SK-N-SH (cell line): ENCODE results near the gene GTF3A. TPM values are rescaled to one million over a fixed set of nuclear protein-coding genes. Genes with fewer than 3 reads are reported as not detected.

Experiments
- CTCF ChIA-PET: fragments of 300-600, 350-600 bp; formaldehyde crosslinking; extraction: SDS; loops from one replicate; lab custom pipeline; 2021; lab: Yijun Ruan, JAX
- POLR2A ChIA-PET: fragments of 350-600 bp; sonication (Branson Sonifier 250); formaldehyde crosslinking; extraction: SDS; loops from one replicate; lab custom pipeline; 2020; ENCODE audit warnings: antibody characterized with exemption, inconsistent platforms; lab: Yijun Ruan, JAX
- DNase-seq: peaks from one replicate; pipeline ENCODE4 v3.0.0; 2012
- H2AFZ ChIP-seq: fragments of 200-600 bp; sonication (generic); 2 replicates; pipeline ENCODE4 v1.8.1; 2016; ENCODE audit warnings: antibody characterized with exemption, mild to moderate bottlenecking, low read depth
- H3F3A ChIP-seq: fragments of 200-600 bp; sonication (generic); replicated peaks from 2 replicates; pipeline ENCODE3; 2016; ENCODE audit warnings: antibody characterized with exemption, mild to moderate bottlenecking; ENCODE audit not compliant: insufficient read depth
- H3K27ac ChIP-seq, 2 experiments: fragments of 200-500 bp in 1 of 2; fragments of 200-600 bp in 1 of 2; sonication (Bioruptor generic) in 1 of 2; sonication (generic), shearing (Covaris generic) in 1 of 2; 2 replicates each; pipeline versions ENCODE4 v1.5.1 to v1.6.1; 2014 to 2016; ENCODE audit warnings: low read depth in 2 of 2, inconsistent platforms in 1 of 2, low read length in 1 of 2, mild to moderate bottlenecking in 1 of 2, mixed read lengths in 1 of 2
- H3K27me3 ChIP-seq: fragments of 200-600 bp; sonication (generic), shearing (Covaris generic); 2 replicates; pipeline ENCODE4 v1.6.1; 2016; ENCODE audit warnings: mixed run types; ENCODE audit not compliant: insufficient read depth
- H3K36me3 ChIP-seq, 2 experiments: fragments of 200-500 bp in 1 of 2; fragments of 200-600 bp in 1 of 2; sonication (Bioruptor generic) in 1 of 2; sonication (generic) in 1 of 2; replicated peaks in 1 of 2; 2 replicates each; pipeline versions ENCODE3 to v1.5.1; 2014 to 2016; ENCODE audit warnings: low read length in 1 of 2, mild to moderate bottlenecking in 1 of 2; ENCODE audit not compliant: insufficient read depth in 2 of 2, control insufficient read depth in 1 of 2
- H3K4me1 ChIP-seq, 2 experiments: fragments of 200-500 bp in 1 of 2; fragments of 200-600 bp in 1 of 2; sonication (Bioruptor generic) in 1 of 2; sonication (generic), shearing (Covaris generic) in 1 of 2; 2 replicates each; pipeline versions ENCODE4 v1.5.1 to v1.6.1; 2014 to 2016; ENCODE audit warnings: low read depth in 1 of 2, low read length in 1 of 2, mixed run types in 1 of 2; ENCODE audit not compliant: insufficient read depth in 2 of 2, control insufficient read depth in 1 of 2
- H3K4me2 ChIP-seq: fragments of 200-600 bp; sonication (generic), shearing (Covaris generic); 2 replicates; pipeline ENCODE4 v1.6.1; 2017; ENCODE audit warnings: mixed run types
- H3K4me3 ChIP-seq, 2 experiments: fragments of 200-500 bp in 1 of 2; fragments of 200-600 bp in 1 of 2; sonication (Bioruptor generic) in 1 of 2; sonication (generic), shearing (Covaris generic) in 1 of 2; 2 replicates each; pipeline versions ENCODE4 v1.5.1 to v1.8.1; 2014 to 2016; ENCODE audit warnings: low read depth in 2 of 2, inconsistent platforms in 1 of 2, low read length in 1 of 2, mild to moderate bottlenecking in 1 of 2, mixed read lengths in 1 of 2, moderate library complexity in 1 of 2
- H3K79me2 ChIP-seq: fragments of 200-600 bp; sonication (generic); 2 replicates; pipeline ENCODE4 v1.8.1; 2017; ENCODE audit warnings: mild to moderate bottlenecking; ENCODE audit not compliant: insufficient read depth
- H3K9ac ChIP-seq: fragments of 200-600 bp; sonication (generic); 2 replicates; pipeline ENCODE4 v1.6.1; 2017; ENCODE audit warnings: mixed run types
- H3K9me2 ChIP-seq: fragments of 200-600 bp; sonication (generic); 2 replicates; pipeline ENCODE4 v1.6.1; 2017; ENCODE audit warnings: mixed run types
- H3K9me3 ChIP-seq: fragments of 200-600 bp; sonication (generic); 2 replicates; pipeline ENCODE4 v1.6.1; 2017; ENCODE audit warnings: mixed run types, mild to moderate bottlenecking, moderate library complexity
- H4K20me1 ChIP-seq: fragments of 200-600 bp; sonication (generic); 2 replicates; pipeline ENCODE4 v1.6.1; 2017; ENCODE audit warnings: mild to moderate bottlenecking, mixed run types; ENCODE audit not compliant: insufficient read depth
- CTCF ChIP-seq: fragments of 200-600 bp; sonication (generic); IDR thresholded peaks from 2 replicates; pipeline ENCODE4 v1.6.1; 2017; ENCODE audit warnings: antibody characterized with exemption, mild to moderate bottlenecking, moderate library complexity
- EZH2phosphoT487 ChIP-seq: fragments of 200-600 bp; sonication (generic); IDR thresholded peaks from 2 replicates; pipeline ENCODE4 v1.6.1; 2017; ENCODE audit warnings: low read depth, mixed run types, mild to moderate bottlenecking, antibody characterized with exemption, moderate library complexity, borderline replicate concordance
- FOXJ3 ChIP-seq: sonication (generic); formaldehyde crosslinking; IDR thresholded peaks from 2 replicates; pipeline ENCODE4 v1.5.1; 2020; ENCODE audit warnings: mild to moderate bottlenecking, missing genetic modification reagents
- GABPA ChIP-seq: IDR thresholded peaks from 2 replicates; pipeline ENCODE4 v1.4.0; 2012; ENCODE audit warnings: low read depth, mild to moderate bottlenecking
- GATA2 ChIP-seq: sonication (generic); formaldehyde crosslinking; IDR thresholded peaks from 2 replicates; pipeline ENCODE4 v1.5.0; 2020; ENCODE audit warnings: mild to moderate bottlenecking, missing genetic modification reagents
- JUND ChIP-seq: IDR thresholded peaks from 2 replicates; pipeline ENCODE4 v1.4.0; 2012
- NFIC ChIP-seq: IDR thresholded peaks from 2 replicates; pipeline ENCODE4 v1.4.0; 2012; ENCODE audit warnings: borderline replicate concordance
- POLR2AphosphoS5 ChIP-seq: IDR thresholded peaks from 2 replicates; pipeline ENCODE4 v1.6.1; 2012; ENCODE audit warnings: low read depth, low read length
- RAD21 ChIP-seq: IDR thresholded peaks from 2 replicates; pipeline ENCODE4 v1.6.1; 2012; ENCODE audit warnings: mild to moderate bottlenecking, low read length
- RCOR1 ChIP-seq: fragments of 150-350 bp; IDR thresholded peaks from 2 replicates; pipeline ENCODE4 v1.6.1; 2017; ENCODE audit warnings: antibody characterized with exemption, low read length
- RFX5 ChIP-seq: IDR thresholded peaks from 2 replicates; pipeline ENCODE4 v1.6.1; 2012; ENCODE audit warnings: mild to moderate bottlenecking, improper control_type of control experiment, low read length
- RXRA ChIP-seq: IDR thresholded peaks from 2 replicates; pipeline ENCODE4 v1.4.0; 2012; ENCODE audit warnings: low read depth, mild to moderate bottlenecking, borderline replicate concordance
- SIN3A ChIP-seq: IDR thresholded peaks from 2 replicates; pipeline ENCODE4 v1.6.1; 2012; ENCODE audit warnings: low read depth, mild to moderate bottlenecking, low read length, moderate library complexity, borderline replicate concordance
- TAF1 ChIP-seq: IDR thresholded peaks from 2 replicates; pipeline ENCODE4 v1.6.1; 2012; ENCODE audit warnings: low read depth, mild to moderate bottlenecking, low read length, moderate library complexity, borderline replicate concordance
- USF1 ChIP-seq: IDR thresholded peaks from 2 replicates; pipeline ENCODE4 v1.4.0; 2012; ENCODE audit warnings: low read depth, borderline replicate concordance
- WGBS: methylation state at CpG from one replicate; pipeline ENCODE4 v1.1.6; 2017; ENCODE audit warnings: low lambda C conversion rate; 5-methylcytosine and 5-hydroxymethylcytosine counted together
- polyA plus RNA-seq, 3 experiments: library from polyadenylated mRNA; depleted of rRNA; stranded (reverse); fragments of >200 nt; gene quantifications; 2 replicates each; pipeline ENCODE4 v1.2.3, GENCODE V29; 2012
- TF ChIP-seq, protein P1 (sequence below): IDR thresholded peaks from 2 replicates; pipeline ENCODE4 v1.4.0; 2012; ENCODE audit warnings: low read depth

The GTF3A gene
- polyA plus RNA-seq, 1 of the 3 experiments (the other 2 are of a cell fraction), result 75.4 TPM

- TF ChIP-seq FOXJ3 (CRISPR knock-in tag), result no peak
- no peak for TF ChIP-seq RFX5
- TF ChIP-seq CTCF, result no peak
- TF ChIP-seq RXRA, result no peak
- TF ChIP-seq, protein P1, sequence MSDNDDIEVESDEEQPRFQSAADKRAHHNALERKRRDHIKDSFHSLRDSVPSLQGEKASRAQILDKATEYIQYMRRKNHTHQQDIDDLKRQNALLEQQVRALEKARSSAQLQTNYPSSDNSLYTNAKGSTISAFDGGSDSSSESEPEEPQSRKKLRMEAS, result no peak
- TF ChIP-seq TAF1, result no peak
- TF ChIP-seq JUND, result no peak
- no peak for TF ChIP-seq EZH2phosphoT487
- no peak for TF ChIP-seq POLR2AphosphoS5
- TF ChIP-seq SIN3A, result no peak
- TF ChIP-seq, all 33 proteins: peak for 0
Observed at GRCh38 chr13:27384285-27384684, 40.1 kb upstream of the GTF3A start (continued).

DNA sequence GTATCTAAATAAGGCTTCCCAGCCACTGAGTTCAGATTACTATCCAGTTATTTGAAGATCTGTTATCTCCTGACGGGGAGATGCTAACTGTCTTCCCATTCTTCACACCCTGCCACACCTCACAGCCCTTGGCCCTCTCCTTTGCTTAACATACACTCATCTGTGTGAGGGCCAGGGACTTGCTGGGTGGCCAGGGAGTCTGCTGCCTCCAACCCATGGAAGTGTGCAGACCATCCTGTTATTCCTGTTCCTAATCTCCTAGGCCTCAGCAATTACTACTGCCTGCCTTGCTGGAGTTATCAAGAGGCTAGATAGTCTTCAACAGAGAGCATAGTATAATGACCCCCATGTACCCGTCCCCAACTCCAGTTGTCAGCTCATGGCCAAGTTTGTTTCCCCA lies 36.2 kb upstream of the GTF3A start:
- CTCF ChIA-PET, result interaction anchor here (0.7 to 2.3 kb wide), 3 partner anchors 13 to 29 kb away, joined by 3 to 10 read pairs (median 5); no protein-coding TSS in a partner anchor
- no peak overlapping the region for H3K4me3 ChIP-seq

More for the DNA sequence above, 36.2 kb upstream of the GTF3A start:
- Histone ChIP-seq H3F3A (no peaks in the 10 kb centered on the region), H3K27ac (no peak overlapping the region), H3K4me1 (no peaks in the 10 kb centered on the region), H3K4me2 (no peak overlapping the region), H3K27me3 (peaks cover 34% of the 10 kb centered on the region), H3K9me3 (no peaks in the 10 kb centered on the region), H4K20me1 (no peaks in the 10 kb centered on the region), H3K9me2 (no peaks in the 10 kb centered on the region), H2AFZ (no peak overlapping the region), H3K36me3 (no peaks in the 10 kb centered on the region), H3K79me2 (no peaks in the 10 kb centered on the region), H3K9ac (no peak overlapping the region)
- no peak for TF ChIP-seq GATA2 (CRISPR knock-in tag)
- TF ChIP-seq USF1, result no peak
- no peak for TF ChIP-seq GABPA
- TF ChIP-seq RXRA, result no peak
- no peak for TF ChIP-seq RCOR1
- no peak for TF ChIP-seq TAF1
- no peak for TF ChIP-seq RAD21
- TF ChIP-seq NFIC, result no peak
- TF ChIP-seq SIN3A, result no peak
- TF ChIP-seq JUND, result no peak
- no peak for DNase-seq
- WGBS, result 57% methylated on average over 2 of the region's 2 CpGs
- POLR2A ChIA-PET, result no interaction called here
